Upper lobe of left lung (tissue), 6 donors: Measurements from ENCODE around the gene AADACL4. TPM values are rescaled to one million over a fixed set of nuclear protein-coding genes. Genes with fewer than 3 reads are reported as not detected.
A peak's percentile ranks its signal among the peaks of the same experiment; 100 is the strongest.

Experiments
- ATAC-seq, 2 donors: fragments of 200-7000 bp; cut with Tn5 transposase; one replicate each; pipeline ENCODE4 v1.9.1; 2022; ENCODE audit warnings: mild to moderate bottlenecking in 2 of 2, moderate library complexity in 2 of 2; ENCODE audit not compliant: low FRiP score in 2 of 2
- DNase-seq, 2 donors: peaks; one replicate each; pipeline ENCODE4 v3.0.0-alpha.2; 2019 to 2020
- H3K27ac ChIP-seq, 4 donors: fragments of 200-600 bp; sonication (generic); one replicate each; pipeline ENCODE4 v1.5.1; 2016 to 2019
- H3K27me3 ChIP-seq, 4 donors: fragments of 200-600 bp; sonication (generic); one replicate each; pipeline ENCODE4 v1.5.1; 2017 to 2019
- H3K36me3 ChIP-seq, 4 donors: fragments of 200-600 bp; sonication (generic); one replicate each; pipeline ENCODE4 v1.5.1; 2016 to 2019
- H3K4me1 ChIP-seq, 4 donors: fragments of 200-600 bp; sonication (generic); one replicate each; pipeline ENCODE4 v1.5.1; 2018 to 2019
- H3K4me3 ChIP-seq, 4 donors: fragments of 200-600 bp; sonication (generic); one replicate each; pipeline ENCODE4 v1.5.1; 2017 to 2019; ENCODE audit warnings: mild to moderate bottlenecking in 2 of 4, moderate library complexity in 1 of 4
- H3K9me3 ChIP-seq, 4 donors: fragments of 200-600 bp; sonication (generic); one replicate each; pipeline ENCODE4 v1.5.1; 2018 to 2019
- EP300 ChIP-seq, 4 donors: sonication (generic); formaldehyde crosslinking; IDR thresholded peaks; one replicate each; pipeline ENCODE4 v1.5.1; 2017; ENCODE audit warnings: antibody characterized with exemption in 4 of 4, control low read depth in 2 of 4
- POLR2A ChIP-seq, 4 donors: fragments of 450-650 bp; IDR thresholded peaks; one replicate each; pipeline ENCODE4 v1.5.1; 2016 to 2017; ENCODE audit warnings: antibody characterized with exemption in 4 of 4, mild to moderate bottlenecking in 2 of 4
- POLR2AphosphoS5 ChIP-seq, 2 donors: sonication (generic); formaldehyde crosslinking; IDR thresholded peaks; one replicate each; pipeline ENCODE4 v1.5.1; 2017; ENCODE audit warnings: antibody characterized with exemption in 2 of 2
- WGBS, 2 donors: methylation state at CpG; one replicate each; pipeline ENCODE4 v1.1.5; 2017 to 2018; 5-methylcytosine and 5-hydroxymethylcytosine counted together
- total RNA-seq, 6 donors: library from RNA; depleted of rRNA in 4 of 6; stranded (reverse); fragments of >200 nt in 4 of 6; gene quantifications; one replicate each; pipeline versions ENCODE4 v1.1.0 to v1.2.1, GENCODE V29; 2016 to 2021
- TF ChIP-seq, protein P1 (sequence below), 6 experiments: fragments of 450-650 bp in 4 of 6; fragments of 200-600 bp in 2 of 6; sonication (generic) in 2 of 6; IDR thresholded peaks; one replicate each; pipeline ENCODE4 v1.5.1; 2016 to 2019; ENCODE audit warnings: antibody characterized with exemption in 6 of 6
- donor health status: DM: no; HTN: no; CAD: no; lungs with moderate emphysema.
- donor health status: DM: no; HTN: yes; CAD: no; lungs with severe emphysema.

AADACL4 gene
- total RNA-seq, 6 donors from 2014 or later: not detected

DNA sequence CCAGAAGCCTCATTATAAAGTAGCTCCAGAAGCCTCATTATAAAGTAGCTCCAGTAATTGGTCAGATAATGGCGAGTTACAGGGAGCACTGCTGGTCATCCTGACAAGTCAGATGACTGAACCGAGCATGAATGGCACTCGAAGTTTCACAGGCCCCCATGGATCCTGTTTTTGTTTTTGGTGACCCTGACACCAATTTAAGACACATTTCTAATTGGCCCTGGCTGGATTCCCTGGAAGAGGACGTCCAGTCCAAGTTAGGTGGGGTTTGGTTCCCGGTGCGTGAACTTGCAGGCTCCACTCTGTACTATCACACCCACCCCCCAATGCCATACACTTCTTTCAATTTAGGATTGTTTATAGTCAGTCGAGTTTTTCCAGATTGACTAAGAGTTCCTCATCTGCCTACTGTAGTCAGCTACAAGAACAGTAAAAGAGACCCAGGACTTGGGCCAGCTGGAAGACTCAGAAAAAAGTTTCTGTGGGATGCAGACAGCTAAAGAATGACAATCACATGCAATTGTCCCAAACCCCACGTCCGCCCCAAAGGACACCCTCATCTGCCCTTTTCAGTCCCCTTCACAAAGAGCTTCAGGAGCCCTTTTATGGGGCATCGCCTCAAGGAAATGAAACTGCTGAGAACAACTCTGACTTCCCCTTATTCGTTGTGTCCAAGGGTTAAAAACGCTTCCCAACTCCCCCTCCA is 28.6 kb upstream of the AADACL4 start:
- H3K36me3 ChIP-seq: peaks cover 0 to 17% (median 9%) of the 10 kb centered on the region in 4 donors
- DNase-seq: no peak
- TF ChIP-seq POLR2AphosphoS5 (IDR thresholded peaks at IDR 0.05) (no peak), POLR2A (IDR thresholded peaks at IDR 0.05) (no peak), EP300 (IDR thresholded peaks at IDR 0.05) (no peak)
- TF ChIP-seq, protein P1, sequence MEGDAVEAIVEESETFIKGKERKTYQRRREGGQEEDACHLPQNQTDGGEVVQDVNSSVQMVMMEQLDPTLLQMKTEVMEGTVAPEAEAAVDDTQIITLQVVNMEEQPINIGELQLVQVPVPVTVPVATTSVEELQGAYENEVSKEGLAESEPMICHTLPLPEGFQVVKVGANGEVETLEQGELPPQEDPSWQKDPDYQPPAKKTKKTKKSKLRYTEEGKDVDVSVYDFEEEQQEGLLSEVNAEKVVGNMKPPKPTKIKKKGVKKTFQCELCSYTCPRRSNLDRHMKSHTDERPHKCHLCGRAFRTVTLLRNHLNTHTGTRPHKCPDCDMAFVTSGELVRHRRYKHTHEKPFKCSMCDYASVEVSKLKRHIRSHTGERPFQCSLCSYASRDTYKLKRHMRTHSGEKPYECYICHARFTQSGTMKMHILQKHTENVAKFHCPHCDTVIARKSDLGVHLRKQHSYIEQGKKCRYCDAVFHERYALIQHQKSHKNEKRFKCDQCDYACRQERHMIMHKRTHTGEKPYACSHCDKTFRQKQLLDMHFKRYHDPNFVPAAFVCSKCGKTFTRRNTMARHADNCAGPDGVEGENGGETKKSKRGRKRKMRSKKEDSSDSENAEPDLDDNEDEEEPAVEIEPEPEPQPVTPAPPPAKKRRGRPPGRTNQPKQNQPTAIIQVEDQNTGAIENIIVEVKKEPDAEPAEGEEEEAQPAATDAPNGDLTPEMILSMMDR (IDR thresholded peaks at IDR 0.05): no peak
- WGBS, 2 donors: 24 to 26% methylated on average over 12 of the region's 12 CpGs
- H3K9me3 ChIP-seq: no peaks in the 10 kb centered on the region
- H3K4me1 ChIP-seq: peaks cover 37 to 61% (median 48%) of the 10 kb centered on the region in 4 donors
- peak overlapping the region; percentile 30 to 79 (median 74) for H3K4me3 ChIP-seq
- no peaks in the 10 kb centered on the region for H3K27me3 ChIP-seq
- no peak for ATAC-seq
- peak overlapping the region; percentile 86 to 99 (median 92) for H3K27ac ChIP-seq

DNA sequence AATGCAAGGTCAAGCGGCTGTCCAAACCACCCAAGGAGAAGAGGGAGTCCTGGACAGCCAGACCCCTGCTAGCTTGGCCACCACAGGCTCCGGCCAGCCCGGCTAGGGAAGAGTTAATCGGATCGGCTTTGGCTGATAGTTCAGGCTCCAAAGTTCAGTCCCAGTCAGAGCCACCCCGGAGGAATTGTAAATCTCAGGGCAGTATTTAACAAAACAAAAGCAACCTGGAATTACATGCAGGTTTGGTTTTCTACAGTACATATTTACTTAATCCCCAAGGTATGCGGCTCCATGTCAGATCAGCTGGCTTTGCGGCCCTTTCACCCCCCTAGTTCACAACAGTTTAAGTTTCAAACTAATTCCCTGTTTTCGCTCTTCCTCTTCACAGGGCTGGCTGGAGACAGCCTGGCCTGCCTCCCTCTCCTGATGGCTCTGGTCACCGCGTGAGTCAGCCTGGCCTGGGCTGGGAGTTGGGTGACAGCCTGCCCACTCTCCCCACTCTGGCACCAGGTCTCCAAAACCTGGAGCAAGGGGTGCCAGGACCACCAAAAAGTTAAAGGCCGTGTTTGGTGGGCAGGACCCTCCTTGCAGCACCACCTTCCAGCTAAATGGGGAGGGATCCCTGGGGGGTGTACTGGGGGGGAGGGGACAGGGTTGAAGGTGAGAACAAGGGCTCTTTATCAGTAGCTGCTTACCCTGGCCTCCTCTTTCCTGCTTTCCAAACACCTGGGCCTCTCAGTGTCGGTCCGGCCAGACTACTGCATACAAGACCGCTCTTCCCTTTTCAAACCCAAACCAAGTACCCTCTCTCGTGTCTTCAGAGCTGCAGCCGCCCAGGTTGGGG is 27.8 kb upstream of the AADACL4 start:
- peaks cover 40 to 68% (median 53%) of the 10 kb centered on the region in 4 donors for H3K4me1 ChIP-seq
- no peaks in the 10 kb centered on the region for H3K9me3 ChIP-seq
- H3K27ac ChIP-seq: peak overlapping the region; percentile 86 to 99 (median 92)
- peak overlapping the region; percentile 52 to 79 (median 74) for H3K4me3 ChIP-seq
- TF ChIP-seq POLR2AphosphoS5 (IDR thresholded peaks at IDR 0.05) (peak; percentile 27 to 57), EP300 (IDR thresholded peaks at IDR 0.05) (no peak), POLR2A (IDR thresholded peaks at IDR 0.05) (peak in 2 of 4 donors; percentile 32 to 69)
- peaks cover 0 to 11% (median 6%) of the 10 kb centered on the region in 4 donors for H3K36me3 ChIP-seq
- DNase-seq (peak in 1 of 2 donors; percentile 71), ATAC-seq (peak; percentile 49 to 69)
- WGBS, 2 donors: 7 to 12% methylated on average over 17 of the region's 17 CpGs
- H3K27me3 ChIP-seq: no peaks in the 10 kb centered on the region

DNA sequence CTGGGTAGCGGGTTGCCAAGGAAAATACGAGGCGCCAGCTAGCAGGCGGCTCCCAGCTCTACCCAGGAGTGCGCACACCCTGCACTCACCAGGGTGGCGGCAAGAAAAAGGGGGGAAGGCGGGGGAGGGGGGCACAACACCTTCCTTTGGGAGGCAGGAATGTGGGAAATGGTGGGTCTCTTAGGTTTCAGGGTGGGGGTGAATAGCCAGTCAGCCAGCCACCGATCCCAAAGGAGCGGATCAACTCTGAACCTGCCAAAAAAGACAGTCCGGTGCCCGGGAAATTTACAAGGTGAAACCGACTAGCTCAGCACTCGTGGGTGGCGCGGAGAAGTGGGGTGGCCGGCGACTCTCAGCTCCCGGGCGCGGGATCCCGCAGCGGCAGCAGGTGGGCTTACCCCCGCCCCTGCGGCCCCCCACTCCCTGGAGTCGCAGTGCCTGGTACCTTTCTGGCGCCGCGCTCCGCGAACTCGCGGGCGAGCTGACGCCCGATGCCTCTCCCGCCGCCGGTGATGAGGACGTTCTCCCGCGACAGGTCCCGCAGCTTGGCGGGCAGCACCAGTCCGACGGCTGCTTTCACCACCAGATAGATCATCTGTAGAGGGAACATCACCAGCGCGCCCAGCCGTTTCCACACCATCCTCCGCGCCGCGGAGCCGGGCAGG is 27.0 kb upstream of the AADACL4 start:
- 3% methylated on average over 17 to 31 of the region's 53 CpGs for WGBS, 2 donors
- no peak for ATAC-seq
- Histone ChIP-seq H3K9me3 (no peaks in the 10 kb centered on the region), H3K4me3 (peak overlapping the region; percentile 52 to 79 (median 74)), H3K27ac (peak overlapping the region; percentile 86 to 99 (median 92)), H3K27me3 (no peaks in the 10 kb centered on the region), H3K4me1 (peaks cover 40 to 68% (median 56%) of the 10 kb centered on the region in 4 donors), H3K36me3 (peaks cover 0 to 7% (median 2%) of the 10 kb centered on the region in 4 donors)
- TF ChIP-seq, protein P1 (IDR thresholded peaks at IDR 0.05): no peak
- no peak for TF ChIP-seq EP300 (IDR thresholded peaks at IDR 0.05)
- TF ChIP-seq POLR2A (IDR thresholded peaks at IDR 0.05): peak in 1 of 4 donors; percentile 24
- peak; percentile 41 to 87 for DNase-seq

DNA sequence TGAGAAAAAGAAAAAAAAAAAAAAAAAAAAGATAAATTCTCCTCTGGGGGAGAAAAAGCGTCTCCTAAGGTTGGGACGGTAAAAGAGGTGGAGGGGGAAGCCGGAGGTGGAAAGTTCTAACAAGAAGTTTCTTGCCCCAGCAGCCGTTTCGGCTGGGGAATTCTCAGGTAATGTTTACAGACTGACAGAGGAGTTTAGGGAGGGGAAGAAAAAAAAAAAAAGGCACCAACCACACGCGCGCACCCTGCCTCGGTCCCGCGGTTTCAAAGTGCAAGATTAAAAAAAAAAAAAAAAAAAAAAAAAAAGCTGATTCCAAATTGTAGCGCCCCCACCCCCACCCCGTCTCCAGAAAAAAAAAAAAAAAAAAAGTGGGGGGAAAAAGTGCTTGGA is 26.4 kb upstream of the AADACL4 start:
- TF ChIP-seq POLR2A (IDR thresholded peaks at IDR 0.05) (no peak), EP300 (IDR thresholded peaks at IDR 0.05) (no peak), POLR2AphosphoS5 (IDR thresholded peaks at IDR 0.05) (no peak)
- TF ChIP-seq, protein P1 (IDR thresholded peaks at IDR 0.05): no peak
- H3K4me3 ChIP-seq: peak overlapping the region; percentile 52 to 79 (median 74)
- DNase-seq (peak in 1 of 2 donors; percentile 42), ATAC-seq (no peak)
- H3K36me3 ChIP-seq: peaks cover 0 to 5% (median 0%) of the 10 kb centered on the region in 4 donors
- 0% methylated on average over 13 of the region's 13 CpGs for WGBS, 2 donors
- H3K9me3 ChIP-seq: no peaks in the 10 kb centered on the region
- H3K27ac ChIP-seq: peak overlapping the region; percentile 86 to 99 (median 92)
- peaks cover 40 to 66% (median 57%) of the 10 kb centered on the region in 4 donors for H3K4me1 ChIP-seq
- no peaks in the 10 kb centered on the region for H3K27me3 ChIP-seq
